Calu3 (cell line): Measurements from ENCODE around the gene SPATA6. TPM values are rescaled to one million over a fixed set of nuclear protein-coding genes. Genes with fewer than 3 reads are reported as not detected.

Experiments used
- BruUV-seq: library from RNA; stranded (reverse); fragments of 400-500 nt; replicated peaks from 2 replicates; lab custom pipeline; 2021; lab: Mats Ljungman, UMichigan
- CTCF ChIA-PET: fragments of 300-600 bp; sonication (Branson Sonifier 250); formaldehyde crosslinking; loops from one replicate; lab custom pipeline; 2022; ENCODE audit warnings: antibody characterized with exemption; lab: Charles Lee
- DNase-seq: peaks from one replicate; pipeline ENCODE4 v3.0.0; 2022
- H3K27ac Mint-ChIP-seq: one replicate; pipeline ENCODE4 v1.8.0; 2022; ENCODE audit warnings: mixed read lengths; ENCODE audit not compliant: unreplicated experiment
- H3K27me3 Mint-ChIP-seq: one replicate; pipeline ENCODE4 v1.8.0; 2022; ENCODE audit warnings: mixed read lengths; ENCODE audit not compliant: unreplicated experiment
- H3K36me3 Mint-ChIP-seq: one replicate; pipeline ENCODE4 v1.8.0; 2022; ENCODE audit warnings: mild to moderate bottlenecking, moderate library complexity, mixed read lengths; ENCODE audit not compliant: insufficient read depth, unreplicated experiment
- H3K4me1 Mint-ChIP-seq: one replicate; pipeline ENCODE4 v1.8.0; 2022; ENCODE audit warnings: mild to moderate bottlenecking, low read depth, mixed read lengths; ENCODE audit not compliant: unreplicated experiment
- H3K4me3 Mint-ChIP-seq: one replicate; pipeline ENCODE4 v1.8.0; 2022; ENCODE audit warnings: mild to moderate bottlenecking, low read depth, moderate library complexity, mixed read lengths; ENCODE audit not compliant: unreplicated experiment
- H3K9me3 Mint-ChIP-seq: one replicate; pipeline ENCODE4 v1.8.0; 2022; ENCODE audit warnings: low read depth, mixed read lengths; ENCODE audit not compliant: unreplicated experiment
- intact Hi-C: fragments of 100-400 bp; cut with micrococcal nuclease; formaldehyde crosslinking; loops from one replicate; pipeline ENCODE4 v1.10.0; 2022; ENCODE audit not compliant: unreplicated experiment
- total RNA-seq: library from RNA; stranded (reverse); gene quantifications from 2 replicates; pipeline ENCODE4 v1.2.3, GENCODE V29; 2022
- TF ChIP-seq, protein P1 (sequence below): fragments of 200-600 bp; IDR thresholded peaks from one replicate; pipeline ENCODE4 v1.8.0; 2022; ENCODE audit warnings: antibody characterized with exemption; ENCODE audit not compliant: unreplicated experiment

Gene SPATA6
- total RNA-seq, 1 experiment from 2014 or later, result 15.7 TPM

DNA sequence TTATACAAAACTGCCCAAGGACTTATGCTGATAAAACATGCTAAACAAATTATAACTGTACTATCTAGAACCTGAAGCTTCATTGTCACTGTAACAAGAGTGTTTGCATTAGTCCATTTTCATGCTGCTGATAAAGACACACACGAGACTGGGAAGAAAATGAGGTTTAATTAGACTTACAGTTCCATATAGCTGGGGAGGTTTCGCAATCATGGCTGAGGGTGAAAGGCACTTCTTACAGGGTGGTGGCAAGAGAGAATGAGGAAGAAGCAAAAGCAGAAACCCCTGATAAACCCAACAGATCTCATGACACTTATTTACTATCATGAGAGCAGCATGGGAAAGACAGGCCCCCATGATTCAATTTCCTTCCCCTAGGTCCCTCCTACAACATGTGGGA, 100.4 kb downstream of the SPATA6 start:
- H3K36me3 Mint-ChIP-seq, result no peaks in the 10 kb centered on the region
- H3K27me3 Mint-ChIP-seq, result no peaks in the 10 kb centered on the region
- H3K4me1 Mint-ChIP-seq, result no peaks in the 10 kb centered on the region
- CTCF ChIA-PET, result interaction anchor here (1.0 kb wide), 1 partner anchor 27 kb away, joined by 3 read pairs; no protein-coding TSS in a partner anchor
- peaks cover 16% of the 10 kb centered on the region for H3K9me3 Mint-ChIP-seq
- no peak for DNase-seq
- H3K27ac Mint-ChIP-seq, result no peak overlapping the region
- no peak overlapping the region for H3K4me3 Mint-ChIP-seq
- intact Hi-C loops, result no loop called here
- no TSS peak for BruUV-seq
- TF ChIP-seq, protein P1, sequence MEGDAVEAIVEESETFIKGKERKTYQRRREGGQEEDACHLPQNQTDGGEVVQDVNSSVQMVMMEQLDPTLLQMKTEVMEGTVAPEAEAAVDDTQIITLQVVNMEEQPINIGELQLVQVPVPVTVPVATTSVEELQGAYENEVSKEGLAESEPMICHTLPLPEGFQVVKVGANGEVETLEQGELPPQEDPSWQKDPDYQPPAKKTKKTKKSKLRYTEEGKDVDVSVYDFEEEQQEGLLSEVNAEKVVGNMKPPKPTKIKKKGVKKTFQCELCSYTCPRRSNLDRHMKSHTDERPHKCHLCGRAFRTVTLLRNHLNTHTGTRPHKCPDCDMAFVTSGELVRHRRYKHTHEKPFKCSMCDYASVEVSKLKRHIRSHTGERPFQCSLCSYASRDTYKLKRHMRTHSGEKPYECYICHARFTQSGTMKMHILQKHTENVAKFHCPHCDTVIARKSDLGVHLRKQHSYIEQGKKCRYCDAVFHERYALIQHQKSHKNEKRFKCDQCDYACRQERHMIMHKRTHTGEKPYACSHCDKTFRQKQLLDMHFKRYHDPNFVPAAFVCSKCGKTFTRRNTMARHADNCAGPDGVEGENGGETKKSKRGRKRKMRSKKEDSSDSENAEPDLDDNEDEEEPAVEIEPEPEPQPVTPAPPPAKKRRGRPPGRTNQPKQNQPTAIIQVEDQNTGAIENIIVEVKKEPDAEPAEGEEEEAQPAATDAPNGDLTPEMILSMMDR, result no peak

DNA sequence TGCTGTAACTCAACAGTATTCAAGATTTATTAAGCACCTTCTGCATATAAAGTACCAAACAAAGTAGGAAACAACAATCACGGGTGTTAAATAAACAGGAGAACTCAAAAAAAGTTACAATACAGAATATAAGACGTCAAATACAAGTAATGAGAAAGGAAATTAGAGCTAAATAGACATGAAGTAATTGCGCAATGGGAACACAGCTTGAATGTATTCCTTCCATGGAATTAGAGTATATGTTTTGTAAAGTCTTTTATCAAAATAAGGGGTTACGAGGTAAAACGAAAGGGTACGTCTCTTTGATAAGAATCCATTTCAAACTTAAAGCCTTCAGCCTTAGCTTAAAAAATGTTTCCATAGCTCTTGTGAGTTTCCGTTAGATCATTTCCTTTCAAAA, 109.1 kb downstream of the SPATA6 start:
- Mint-ChIP-seq H3K9me3 (peaks cover 14% of the 10 kb centered on the region), H3K4me3 (no peak overlapping the region), H3K27me3 (no peaks in the 10 kb centered on the region), H3K4me1 (no peaks in the 10 kb centered on the region), H3K36me3 (no peaks in the 10 kb centered on the region), H3K27ac (no peak overlapping the region)
- intact Hi-C loops, result no loop called here
- TF ChIP-seq, protein P1, result no peak
- BruUV-seq, result no TSS peak
- no peak for DNase-seq
- CTCF ChIA-PET, result no interaction called here

DNA sequence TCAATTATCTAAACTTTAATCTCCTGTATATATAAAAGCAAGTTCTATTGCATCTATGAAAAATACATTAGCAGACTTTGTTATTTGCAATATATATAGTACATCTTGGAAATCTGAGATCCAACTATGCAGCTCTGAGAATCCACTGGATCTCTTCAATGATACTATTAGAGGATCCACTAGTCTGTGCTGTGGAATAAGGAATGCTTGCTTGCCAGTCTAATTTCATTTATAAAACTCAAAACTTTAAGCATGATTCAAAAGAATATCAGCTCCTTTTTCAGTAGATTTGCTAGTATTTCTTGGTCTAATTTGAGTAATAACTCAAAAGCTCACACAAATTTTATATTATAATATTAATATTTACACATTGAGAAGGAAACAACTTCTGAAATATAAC, 115.1 kb downstream of the SPATA6 start:
- Mint-ChIP-seq H3K9me3 (peaks cover 6% of the 10 kb centered on the region), H3K4me1 (no peaks in the 10 kb centered on the region), H3K36me3 (no peaks in the 10 kb centered on the region), H3K27ac (no peak overlapping the region), H3K27me3 (no peaks in the 10 kb centered on the region), H3K4me3 (no peak overlapping the region)
- no TSS peak for BruUV-seq
- no peak for DNase-seq
- intact Hi-C loops, result loop anchor here (1.0 kb wide), 1 partner anchor 141 kb away; no protein-coding TSS in a partner anchor
- CTCF ChIA-PET, result interaction anchor here (1.1 kb wide), 1 partner anchor 114 kb away, joined by 3 read pairs; no protein-coding TSS in a partner anchor
- TF ChIP-seq, protein P1, result no peak

DNA sequence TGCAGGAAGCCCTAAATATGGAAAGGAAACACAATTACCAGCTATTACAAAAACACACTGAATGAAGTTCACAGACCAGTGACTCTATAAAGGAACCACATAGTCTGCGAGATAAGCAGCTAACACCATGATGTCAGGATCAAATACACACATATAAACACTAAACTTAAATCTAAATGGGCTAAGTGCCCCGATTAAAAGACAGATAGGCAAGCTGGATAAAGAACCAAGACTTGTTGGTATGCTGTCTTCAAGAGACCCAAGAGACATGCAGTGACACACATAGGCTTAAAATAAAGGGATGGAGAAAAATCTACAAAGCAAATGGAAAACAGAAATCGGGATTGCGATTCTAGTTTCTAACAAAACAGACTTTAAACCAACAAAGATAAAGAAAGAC, 127.6 kb downstream of the SPATA6 start:
- H3K27ac Mint-ChIP-seq, result no peak overlapping the region
- BruUV-seq, result no TSS peak
- H3K27me3 Mint-ChIP-seq, result no peaks in the 10 kb centered on the region
- TF ChIP-seq, protein P1, result no peak
- H3K9me3 Mint-ChIP-seq, result peaks cover 11% of the 10 kb centered on the region
- no peak for DNase-seq
- no peak overlapping the region for H3K4me3 Mint-ChIP-seq
- H3K36me3 Mint-ChIP-seq, result no peaks in the 10 kb centered on the region
- intact Hi-C loops, result no loop called here
- H3K4me1 Mint-ChIP-seq, result no peaks in the 10 kb centered on the region
- CTCF ChIA-PET, result interaction anchor here (0.8 kb wide), 1 partner anchor 27 kb away, joined by 3 read pairs; no protein-coding TSS in a partner anchor
